Measurements from ENCODE around the gene COL15A1.

COL15A1 gene

DNA sequence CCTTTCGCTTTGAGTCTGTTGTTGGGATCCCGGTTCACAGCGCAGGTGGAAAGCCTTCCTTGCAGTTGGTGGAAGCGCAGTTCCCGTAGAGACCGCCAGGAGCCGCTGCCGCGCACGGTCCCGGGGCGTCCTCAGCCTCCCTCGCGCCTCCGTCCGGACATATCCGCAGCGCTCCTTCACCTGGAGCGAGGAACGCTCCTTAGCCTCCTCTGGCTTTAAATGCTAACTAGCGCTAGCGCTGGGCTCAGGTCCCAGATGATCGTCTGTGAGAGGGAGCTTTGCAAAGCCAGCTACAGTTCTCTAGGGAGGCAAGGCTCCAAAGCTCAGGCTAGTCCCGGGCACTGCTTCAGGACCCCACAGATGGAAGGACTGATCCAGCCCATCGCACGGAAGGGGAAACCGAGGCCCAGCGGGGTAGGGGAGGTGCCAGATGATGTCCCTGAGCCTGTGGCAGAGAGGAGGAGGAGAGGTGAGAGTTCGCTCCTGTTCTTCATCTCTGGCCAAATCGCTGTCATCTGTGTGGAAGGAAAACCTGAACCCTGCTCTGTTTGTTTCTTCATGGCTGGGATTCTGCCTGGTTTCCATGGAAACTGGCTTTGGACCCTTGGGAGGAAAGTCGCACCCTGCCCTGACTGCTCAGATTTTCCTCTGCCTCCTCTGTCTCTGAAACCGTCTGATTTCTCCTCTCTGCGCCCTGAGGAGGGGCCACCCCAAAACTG is 31.4 kb downstream of the COL15A1 start:
- Mint-ChIP-seq H3K4me1 (peaks cover 13% of the 10 kb centered on the region), H3K9me3 (no peaks in the 10 kb centered on the region), H3K27ac (no peak overlapping the region), H3K4me3 (no peak overlapping the region), H3K27me3 (peaks cover 66% of the 10 kb centered on the region), H3K36me3 (no peaks in the 10 kb centered on the region)
- CTCF ChIA-PET, result interaction anchor here (0.6 to 5.5 kb wide), 17 partner anchors 8 to 197 kb away, joined by 3 to 45 read pairs (median 3); no protein-coding TSS in a partner anchor
- DNase-seq, result peak; percentile 86

DNA sequence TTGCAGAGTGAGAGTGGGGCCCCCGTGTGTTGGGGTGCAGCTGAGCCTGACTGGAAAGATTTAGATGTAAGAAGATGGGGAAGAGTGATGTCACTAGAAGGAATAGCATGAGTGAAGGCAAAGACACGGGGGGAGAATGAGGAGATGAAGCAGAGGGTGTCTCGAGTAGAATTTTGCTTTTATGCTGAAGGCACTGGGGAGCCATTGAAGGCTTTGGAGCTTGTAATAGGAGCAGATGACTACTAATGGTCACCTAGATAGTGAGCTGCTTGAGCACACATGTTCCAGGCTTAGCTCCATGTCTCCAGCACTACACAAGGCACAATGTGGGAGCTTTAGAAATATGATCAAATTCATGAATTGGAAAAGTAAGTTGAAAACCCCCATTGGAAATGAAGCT is 32.1 kb downstream of the COL15A1 start:
- Mint-ChIP-seq H3K4me3 (no peak overlapping the region), H3K9me3 (no peaks in the 10 kb centered on the region), H3K27me3 (peaks cover 70% of the 10 kb centered on the region), H3K36me3 (no peaks in the 10 kb centered on the region), H3K27ac (no peak overlapping the region), H3K4me1 (peaks cover 13% of the 10 kb centered on the region)
- CTCF ChIA-PET, result interaction anchor here (0.8 to 5.5 kb wide), 13 partner anchors 9 to 197 kb away, joined by 3 to 45 read pairs (median 4); no protein-coding TSS in a partner anchor
- no peak for DNase-seq

DNA sequence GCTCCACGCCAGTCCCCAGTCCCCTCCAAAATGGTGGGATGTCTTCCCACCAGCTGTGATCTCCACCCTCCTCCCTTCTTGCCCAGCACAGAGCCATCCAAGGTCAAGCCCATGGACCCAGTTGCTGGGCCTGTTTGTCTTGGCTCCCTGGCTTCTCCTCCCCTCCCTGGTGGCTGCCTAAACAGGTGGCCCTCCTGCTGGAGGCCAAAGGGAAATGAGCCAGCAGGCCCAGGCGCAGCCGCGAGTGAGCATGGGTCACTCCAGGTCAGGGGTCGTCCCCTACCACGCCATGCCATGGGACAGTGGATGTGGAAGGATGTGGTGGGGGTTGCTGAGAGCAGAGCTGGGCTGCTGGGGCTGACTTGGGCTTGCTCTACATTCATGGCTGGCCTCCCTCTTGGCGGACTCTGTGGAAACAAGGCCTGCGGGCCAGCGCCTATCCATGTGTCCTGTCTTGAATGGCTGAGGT is 33.6 kb downstream of the COL15A1 start:
- Mint-ChIP-seq H3K9me3 (no peaks in the 10 kb centered on the region), H3K36me3 (no peaks in the 10 kb centered on the region), H3K4me3 (no peak overlapping the region), H3K27ac (no peak overlapping the region), H3K4me1 (peaks cover 13% of the 10 kb centered on the region), H3K27me3 (peaks cover 65% of the 10 kb centered on the region)
- CTCF ChIA-PET, result interaction anchor here (1.1 to 5.5 kb wide), 2 partner anchors 20 to 163 kb away, joined by 4 to 45 read pairs; no protein-coding TSS in a partner anchor
- no peak for DNase-seq

DNA sequence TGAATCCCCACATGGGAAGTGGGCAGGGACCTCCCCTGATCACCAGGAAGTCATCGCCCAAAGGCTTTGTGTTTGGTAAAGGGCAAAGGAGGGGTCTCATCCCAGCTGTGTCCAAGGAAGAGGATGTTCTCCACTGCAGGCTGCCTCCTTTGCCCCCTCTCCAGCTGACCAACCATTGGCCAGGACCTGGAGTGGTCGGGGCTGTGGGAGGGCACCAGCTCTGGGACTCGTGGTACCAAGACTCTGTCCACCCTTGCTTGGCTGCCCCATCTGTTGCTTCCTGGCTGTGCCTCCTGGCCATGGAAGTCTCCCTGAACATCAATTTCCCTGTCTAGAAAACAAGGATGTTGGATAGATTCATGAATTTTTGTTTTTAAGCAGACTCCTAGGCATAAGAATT is 34.1 kb downstream of the COL15A1 start:
- CTCF ChIA-PET, result interaction anchor here (0.9 to 5.5 kb wide), 3 partner anchors 20 to 166 kb away, joined by 4 to 45 read pairs (median 4); no protein-coding TSS in a partner anchor
- Mint-ChIP-seq H3K36me3 (no peaks in the 10 kb centered on the region), H3K27me3 (peaks cover 65% of the 10 kb centered on the region), H3K4me1 (peaks cover 13% of the 10 kb centered on the region), H3K4me3 (no peak overlapping the region), H3K9me3 (no peaks in the 10 kb centered on the region), H3K27ac (no peak overlapping the region)
- no peak for DNase-seq

DNA sequence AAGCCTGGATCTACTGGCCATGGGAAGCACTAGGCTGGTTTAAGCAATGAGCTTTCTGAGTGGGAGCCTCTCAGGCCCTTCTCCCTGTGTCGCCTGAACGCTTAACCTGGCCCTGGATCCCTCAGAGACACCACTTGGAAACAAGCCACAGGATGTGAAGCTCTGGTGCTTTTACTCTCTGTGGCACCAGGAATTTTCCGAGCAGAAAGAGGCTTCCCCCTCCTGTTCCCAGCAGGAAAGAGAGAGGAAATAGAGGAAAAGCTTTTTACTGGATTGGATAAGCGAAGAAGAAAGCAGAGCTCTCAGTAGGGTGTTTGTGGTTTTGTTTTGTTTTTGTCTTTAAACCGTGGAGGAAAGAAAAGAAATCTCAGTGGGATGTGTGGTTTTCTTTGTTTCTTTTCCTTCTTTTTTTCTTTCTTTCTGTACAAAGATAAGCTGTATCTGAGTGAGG is 34.5 kb downstream of the COL15A1 start:
- Mint-ChIP-seq H3K36me3 (no peaks in the 10 kb centered on the region), H3K27ac (no peak overlapping the region), H3K4me1 (peaks cover 13% of the 10 kb centered on the region), H3K27me3 (peaks cover 64% of the 10 kb centered on the region), H3K4me3 (no peak overlapping the region), H3K9me3 (no peaks in the 10 kb centered on the region)
- DNase-seq, result no peak
- CTCF ChIA-PET, result interaction anchor here (0.7 to 5.5 kb wide), 4 partner anchors 19 to 172 kb away, joined by 4 to 45 read pairs (median 4); no protein-coding TSS in a partner anchor

GRCh38 chr9:98980291-98980690 is 36.6 kb downstream of the COL15A1 start:
- Mint-ChIP-seq H3K36me3 (no peaks in the 10 kb centered on the region), H3K27ac (no peak overlapping the region), H3K27me3 (peaks cover 57% of the 10 kb centered on the region), H3K4me3 (no peak overlapping the region), H3K4me1 (peaks cover 9% of the 10 kb centered on the region), H3K9me3 (no peaks in the 10 kb centered on the region)
- CTCF ChIA-PET, result no interaction called here
- no peak for DNase-seq

- CTCF ChIA-PET, result interaction anchor here (1.3 to 1.8 kb wide), 3 partner anchors 8 to 136 kb away, joined by 3 to 6 read pairs (median 4); no protein-coding TSS in a partner anchor
Observed at GRCh38 chr9:98983295-98984268, 39.9 kb downstream of the COL15A1 start.

DNA sequence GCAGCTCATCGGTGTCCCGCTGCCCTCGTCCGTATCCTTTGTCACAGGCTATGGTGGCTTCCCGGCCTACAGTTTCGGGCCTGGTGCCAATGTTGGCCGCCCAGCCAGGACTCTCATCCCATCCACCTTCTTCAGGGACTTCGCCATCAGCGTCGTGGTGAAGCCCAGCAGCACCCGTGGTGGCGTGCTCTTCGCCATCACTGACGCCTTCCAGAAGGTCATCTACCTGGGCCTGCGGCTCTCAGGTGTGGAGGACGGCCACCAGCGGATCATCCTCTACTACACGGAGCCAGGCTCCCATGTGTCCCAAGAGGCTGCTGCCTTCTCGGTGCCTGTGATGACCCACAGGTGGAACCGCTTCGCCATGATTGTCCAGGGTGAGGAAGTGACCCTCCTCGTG is 41.9 kb downstream of the COL15A1 start:
- no peak for DNase-seq
- no peaks in the 10 kb centered on the region for H3K4me1 Mint-ChIP-seq
- CTCF ChIA-PET, result no interaction called here
- H3K27ac Mint-ChIP-seq, result no peak overlapping the region
- no peaks in the 10 kb centered on the region for H3K36me3 Mint-ChIP-seq
- H3K4me3 Mint-ChIP-seq, result no peak overlapping the region
- peaks cover 27% of the 10 kb centered on the region for H3K27me3 Mint-ChIP-seq
- H3K9me3 Mint-ChIP-seq, result peaks cover 2% of the 10 kb centered on the region

More at GRCh38 chr9:98983295-98984268, 39.9 kb downstream of the COL15A1 start:
- Mint-ChIP-seq H3K4me3 (no peak overlapping the region), H3K36me3 (no peaks in the 10 kb centered on the region), H3K9me3 (no peaks in the 10 kb centered on the region), H3K27ac (no peak overlapping the region), H3K4me1 (peaks cover 1% of the 10 kb centered on the region), H3K27me3 (peaks cover 35% of the 10 kb centered on the region)
- DNase-seq, result no peak

DNA sequence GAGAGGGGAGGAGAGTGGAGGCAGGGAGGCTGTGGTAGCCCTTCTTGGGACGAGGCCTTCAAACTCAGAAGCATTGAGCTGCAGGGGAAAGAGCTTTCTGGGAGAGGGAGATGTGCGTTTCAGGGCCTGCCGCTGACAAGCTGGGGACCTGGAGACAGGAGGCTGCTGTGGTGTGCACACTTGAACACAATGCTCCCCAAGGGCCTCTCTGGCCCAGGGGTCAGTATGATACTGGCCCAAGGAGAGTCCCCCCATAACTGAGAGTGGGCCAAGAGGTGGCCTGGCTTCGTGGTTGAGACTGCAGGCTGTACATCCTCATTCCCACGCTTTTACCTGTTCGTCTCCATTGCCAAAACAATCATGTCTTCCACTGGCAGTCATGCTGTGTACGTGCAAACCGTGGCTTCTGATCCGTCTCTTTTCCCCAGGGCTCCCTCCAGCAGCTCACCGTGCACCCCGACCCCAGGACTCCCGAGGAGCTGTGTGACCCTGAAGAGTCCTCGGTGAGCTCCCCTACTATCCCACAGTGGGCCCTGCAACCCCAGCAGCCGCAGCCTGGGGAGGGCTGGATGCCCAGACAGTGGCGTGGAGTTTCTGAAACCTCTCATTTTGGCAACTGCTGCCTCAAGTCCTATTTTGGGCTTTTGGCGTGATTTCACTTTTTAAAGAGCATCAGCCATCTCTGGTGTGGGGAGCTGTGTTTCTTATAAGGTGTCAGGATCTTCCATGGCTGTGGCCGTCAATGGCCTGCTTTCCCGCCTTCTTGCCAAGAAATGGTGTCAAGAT is 43.4 kb downstream of the COL15A1 start:
- H3K4me3 Mint-ChIP-seq, result no peak overlapping the region
- DNase-seq, result no peak
- no peaks in the 10 kb centered on the region for H3K4me1 Mint-ChIP-seq
- no peak overlapping the region for H3K27ac Mint-ChIP-seq
- H3K36me3 Mint-ChIP-seq, result no peaks in the 10 kb centered on the region
- H3K9me3 Mint-ChIP-seq, result peaks cover 2% of the 10 kb centered on the region
- H3K27me3 Mint-ChIP-seq, result peaks cover 31% of the 10 kb centered on the region
- CTCF ChIA-PET, result interaction anchor here (0.7 to 1.7 kb wide), 6 partner anchors 10 to 154 kb away, joined by 3 to 6 read pairs (median 5); no protein-coding TSS in a partner anchor

- no peaks in the 10 kb centered on the region for H3K36me3 Mint-ChIP-seq
- H3K27me3 Mint-ChIP-seq, result peaks cover 28% of the 10 kb centered on the region
- H3K9me3 Mint-ChIP-seq, result peaks cover 2% of the 10 kb centered on the region
- CTCF ChIA-PET, result interaction anchor here (1.2 to 1.6 kb wide), 3 partner anchors 9 to 141 kb away, joined by 3 to 6 read pairs (median 5); no protein-coding TSS in a partner anchor
- H3K4me3 Mint-ChIP-seq, result no peak overlapping the region
- peaks cover 4% of the 10 kb centered on the region for H3K4me1 Mint-ChIP-seq
- DNase-seq, result no peak
- no peak overlapping the region for H3K27ac Mint-ChIP-seq
Observed at GRCh38 chr9:98989036-98990000, 45.6 kb downstream of the COL15A1 start.

GRCh38 chr9:98990181-98990870 is 46.6 kb downstream of the COL15A1 start:
- CTCF ChIA-PET, result interaction anchor here (1.2 to 1.7 kb wide), 3 partner anchors 10 to 151 kb away, joined by 3 to 6 read pairs (median 5); no protein-coding TSS in a partner anchor
- peaks cover 4% of the 10 kb centered on the region for H3K4me1 Mint-ChIP-seq
- H3K36me3 Mint-ChIP-seq, result no peaks in the 10 kb centered on the region
- H3K27ac Mint-ChIP-seq, result no peak overlapping the region
- no peak overlapping the region for H3K4me3 Mint-ChIP-seq
- H3K9me3 Mint-ChIP-seq, result peaks cover 2% of the 10 kb centered on the region
- peaks cover 34% of the 10 kb centered on the region for H3K27me3 Mint-ChIP-seq
- DNase-seq, result no peak
